Hematopoietic multipotent progenitor cell treated with erythropoietin and hydrocortisone succinate and interleukin-3 and kit ligand, for 4 days (in vitro differentiated cells): Measurements from ENCODE around the gene PDZRN3.
"Not testable (repeated sequence)": the region's sequence is repeated elsewhere in the genome, so short reads cannot be mapped to it uniquely, and the experiment has no call there.

Experiments used
- DNase-seq: peaks from one replicate; pipeline ENCODE4 v3.0.0-alpha.2; 2015

PDZRN3 gene

DNA sequence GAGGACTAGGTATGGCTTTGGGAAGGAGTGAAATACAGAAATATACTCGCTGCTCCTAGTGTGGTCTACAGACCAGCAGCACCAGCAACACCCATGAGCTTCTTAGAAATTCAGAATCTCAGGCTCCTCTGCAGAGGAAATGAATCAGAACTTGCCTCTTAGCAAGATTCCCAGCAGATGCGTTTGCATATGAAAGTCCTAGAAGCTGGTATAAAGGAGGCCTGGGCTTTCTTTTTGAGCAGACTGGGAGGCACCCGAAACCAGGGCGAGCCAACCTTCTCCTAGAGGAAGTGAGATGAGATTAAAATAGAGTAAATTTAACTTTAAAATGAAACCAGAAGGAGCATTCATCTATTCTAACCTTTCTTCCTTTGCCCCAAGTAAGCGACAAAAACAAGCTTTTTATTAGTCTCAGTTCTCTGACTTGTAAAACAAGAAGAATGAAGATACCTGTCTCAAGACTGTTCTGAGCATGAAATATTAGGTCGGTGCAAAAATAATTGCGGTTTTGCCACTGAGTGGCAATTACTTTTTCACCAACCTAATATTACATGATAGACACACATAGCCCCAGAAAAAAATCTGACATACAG is 140.0 kb downstream of the PDZRN3 start:
- DNase-seq = no peak

DNA sequence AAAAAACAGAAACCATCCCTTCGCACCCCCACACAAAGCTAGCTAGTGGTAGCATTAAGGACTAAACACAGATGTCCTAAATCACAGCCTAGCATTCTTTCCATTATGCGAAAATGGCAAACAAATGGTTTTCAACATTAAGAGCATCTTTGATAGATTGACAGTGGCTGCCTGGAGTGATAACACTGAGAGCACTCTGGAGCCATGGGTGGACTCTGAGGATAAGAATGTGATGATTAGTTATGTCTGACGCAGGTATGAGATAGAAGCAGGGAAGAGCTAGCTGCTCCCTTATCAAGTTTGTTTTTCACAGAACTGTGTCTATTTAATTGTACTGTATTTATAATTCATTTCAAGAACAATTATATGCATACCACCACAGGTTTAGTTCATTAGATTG is 142.9 kb downstream of the PDZRN3 start:
- no peak for DNase-seq

DNA sequence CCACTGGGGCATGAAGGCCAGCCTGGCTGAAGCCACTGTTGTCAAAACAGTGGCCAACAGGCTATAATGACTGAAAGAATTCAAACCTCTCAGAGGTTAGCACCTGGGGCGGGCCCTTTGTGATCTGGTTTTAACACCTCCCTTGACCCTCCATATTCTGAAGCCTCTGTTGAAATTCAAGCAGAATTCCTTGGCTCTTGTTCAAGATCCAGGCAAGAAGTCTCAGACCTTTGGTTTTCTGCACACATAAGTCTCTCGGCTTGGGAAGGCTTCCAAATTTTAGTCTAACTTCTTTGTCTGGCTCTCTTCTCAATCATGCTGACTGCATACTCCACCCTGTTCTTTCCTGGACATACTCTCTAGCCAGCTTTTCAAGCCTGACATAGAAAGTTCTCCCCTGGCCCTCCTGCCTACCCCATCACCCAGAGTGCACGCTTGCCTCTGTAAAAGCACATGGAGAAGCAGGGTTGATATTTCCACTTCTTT is 144.5 kb downstream of the PDZRN3 start:
- no peak for DNase-seq

DNA sequence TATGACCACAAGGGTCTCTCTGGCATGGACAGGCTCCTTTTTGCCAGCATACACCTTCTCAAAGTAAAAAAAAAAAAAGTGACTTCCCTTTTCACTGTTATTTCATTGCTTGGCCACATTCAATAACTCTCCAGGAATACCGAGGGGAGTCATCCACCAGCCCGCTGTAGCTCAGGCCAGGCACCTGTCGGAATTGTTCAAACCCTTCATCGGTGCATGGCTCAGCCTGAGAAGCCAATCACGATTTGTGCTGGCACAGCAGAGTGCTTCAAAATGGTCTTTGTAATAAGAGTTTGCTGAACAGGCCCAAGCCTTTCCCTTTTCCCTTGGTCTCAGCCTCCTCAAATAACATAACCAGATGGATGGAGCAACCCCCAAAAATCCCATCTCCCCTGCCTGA is 145.4 kb downstream of the PDZRN3 start:
- DNase-seq = no peak

DNA sequence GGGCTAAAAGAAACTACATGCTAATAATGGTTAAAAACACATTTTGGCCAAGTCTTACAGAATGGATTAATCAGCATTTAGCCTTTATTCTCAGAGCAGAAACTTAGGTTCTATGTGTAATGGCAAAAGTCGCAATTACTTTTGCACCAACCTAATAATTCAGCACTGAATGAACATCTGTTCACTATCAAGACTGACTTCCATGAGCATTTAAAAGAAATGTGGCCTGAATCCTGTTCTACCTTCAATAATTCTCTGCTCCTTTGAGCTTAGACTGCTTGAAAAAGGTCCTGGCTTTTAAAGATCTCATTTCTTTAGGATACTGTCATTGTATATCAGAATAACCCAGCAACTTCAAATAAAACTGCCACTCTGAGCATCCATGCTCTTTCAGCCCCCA is 145.9 kb downstream of the PDZRN3 start:
- DNase-seq = no peak

DNA sequence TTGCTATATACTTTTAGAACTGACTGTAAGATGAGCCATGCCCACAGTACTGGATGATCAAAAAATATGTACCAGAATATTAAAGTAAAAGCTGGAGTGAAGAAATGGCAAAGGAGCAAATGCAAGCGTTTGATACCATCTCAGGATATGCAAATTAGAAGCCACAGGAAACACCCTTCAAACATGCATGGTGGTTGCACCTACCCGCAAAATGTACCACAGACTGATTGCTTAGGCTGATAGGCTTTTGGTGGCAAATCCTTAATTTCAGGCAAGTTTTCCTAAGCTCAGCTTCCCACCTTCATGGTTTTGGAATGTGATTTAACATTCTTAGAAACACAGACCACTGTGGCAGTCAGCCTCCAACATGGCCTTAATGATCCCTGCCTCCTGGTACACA is 149.0 kb downstream of the PDZRN3 start:
- peak; percentile 4 for DNase-seq

DNA sequence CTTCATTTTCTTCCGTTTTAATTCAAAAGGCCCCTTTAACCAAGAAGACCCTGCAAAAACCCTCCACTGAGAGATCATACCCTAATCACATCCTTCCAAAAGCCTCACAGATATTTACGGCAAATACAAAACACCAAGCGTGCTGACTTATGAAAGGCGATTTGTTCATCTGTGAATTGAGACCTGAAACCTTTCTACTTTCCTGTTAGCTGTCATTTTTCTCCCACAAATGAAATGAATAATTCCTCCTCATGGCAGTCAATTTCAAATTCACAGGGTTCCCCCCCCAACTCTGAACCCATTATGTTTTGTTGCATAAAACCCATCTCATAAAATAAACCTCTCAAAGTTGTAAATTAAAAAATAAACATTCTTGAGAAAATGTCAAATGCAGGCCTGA is 149.6 kb downstream of the PDZRN3 start:
- DNase-seq = no peak

DNA sequence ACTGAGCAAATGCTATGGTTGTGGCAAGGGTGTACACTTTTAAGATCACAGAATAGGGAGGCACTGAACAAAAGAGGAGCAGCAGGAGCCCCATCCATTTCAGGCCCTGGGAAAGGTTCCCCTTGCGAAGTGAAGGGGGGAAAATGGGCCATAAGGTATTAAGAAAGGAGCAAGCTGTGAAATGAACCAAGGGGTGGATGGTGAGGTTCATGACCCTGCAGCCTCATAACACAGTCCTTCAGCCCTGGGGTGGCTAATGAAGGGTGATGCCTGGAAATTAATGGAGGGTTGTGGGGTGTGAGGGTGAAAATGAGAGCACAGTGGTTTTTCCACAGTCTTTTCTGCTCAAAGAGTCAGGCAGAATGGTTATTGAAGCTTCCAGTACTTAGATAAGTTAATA is 150.1 kb downstream of the PDZRN3 start:
- DNase-seq = no peak

DNA sequence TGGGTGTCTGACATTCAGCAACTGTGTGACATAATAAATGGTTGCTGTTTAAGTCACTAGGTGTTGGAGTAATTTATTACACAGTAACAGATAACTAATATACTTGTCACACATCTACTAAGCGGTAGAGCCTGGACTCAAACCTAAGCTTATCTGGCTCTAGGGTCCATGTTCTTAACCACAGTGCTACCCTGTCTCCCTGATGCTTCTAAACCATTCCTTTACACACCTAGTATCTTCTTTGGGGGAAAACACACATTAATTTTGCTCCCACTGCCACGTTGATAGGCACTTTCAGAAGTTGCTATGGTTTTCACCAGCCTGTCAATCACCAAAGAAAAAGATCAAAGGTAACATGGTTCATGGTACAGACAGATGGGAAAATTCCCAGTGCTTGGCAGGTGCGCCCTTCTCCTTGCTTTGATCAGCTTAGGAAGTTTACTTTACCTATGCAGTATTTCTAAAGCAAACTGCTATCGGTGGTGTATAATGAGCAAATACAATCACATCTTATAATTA is 150.8 kb downstream of the PDZRN3 start:
- DNase-seq = no peak

DNA sequence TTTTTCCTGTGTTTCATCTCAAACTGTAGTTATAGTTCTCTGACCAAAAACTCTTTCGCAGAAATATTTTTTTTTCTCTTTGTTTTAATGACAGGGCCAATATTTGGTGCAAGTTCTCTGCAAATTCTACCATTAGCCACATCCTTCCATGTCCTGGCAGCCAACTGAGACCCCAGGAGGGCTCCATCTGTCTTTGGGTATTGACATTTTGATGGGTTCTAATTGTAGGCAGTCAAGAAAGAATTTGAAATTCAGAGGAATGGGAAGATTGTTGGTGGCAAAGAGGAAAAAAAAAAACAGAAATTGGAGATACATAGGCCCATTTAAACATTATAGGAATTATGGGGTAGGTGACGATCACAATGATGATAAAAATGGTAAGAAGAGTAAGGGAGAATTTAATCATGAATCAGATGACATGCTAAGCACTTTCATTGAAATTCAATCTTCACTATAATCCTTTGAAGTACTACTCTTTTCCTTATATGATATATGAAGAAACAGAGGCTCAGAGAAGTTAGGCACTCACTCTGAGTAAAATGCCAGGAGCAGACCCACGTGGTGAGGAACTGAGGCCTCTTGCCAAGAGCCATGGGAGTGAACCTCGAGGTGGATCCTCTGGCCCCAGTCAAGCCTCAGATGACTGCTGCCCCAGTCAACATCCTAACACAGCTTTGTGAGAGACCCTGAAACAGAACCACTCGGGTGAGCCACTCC is 151.4 kb downstream of the PDZRN3 start:
- DNase-seq = no peak

DNA sequence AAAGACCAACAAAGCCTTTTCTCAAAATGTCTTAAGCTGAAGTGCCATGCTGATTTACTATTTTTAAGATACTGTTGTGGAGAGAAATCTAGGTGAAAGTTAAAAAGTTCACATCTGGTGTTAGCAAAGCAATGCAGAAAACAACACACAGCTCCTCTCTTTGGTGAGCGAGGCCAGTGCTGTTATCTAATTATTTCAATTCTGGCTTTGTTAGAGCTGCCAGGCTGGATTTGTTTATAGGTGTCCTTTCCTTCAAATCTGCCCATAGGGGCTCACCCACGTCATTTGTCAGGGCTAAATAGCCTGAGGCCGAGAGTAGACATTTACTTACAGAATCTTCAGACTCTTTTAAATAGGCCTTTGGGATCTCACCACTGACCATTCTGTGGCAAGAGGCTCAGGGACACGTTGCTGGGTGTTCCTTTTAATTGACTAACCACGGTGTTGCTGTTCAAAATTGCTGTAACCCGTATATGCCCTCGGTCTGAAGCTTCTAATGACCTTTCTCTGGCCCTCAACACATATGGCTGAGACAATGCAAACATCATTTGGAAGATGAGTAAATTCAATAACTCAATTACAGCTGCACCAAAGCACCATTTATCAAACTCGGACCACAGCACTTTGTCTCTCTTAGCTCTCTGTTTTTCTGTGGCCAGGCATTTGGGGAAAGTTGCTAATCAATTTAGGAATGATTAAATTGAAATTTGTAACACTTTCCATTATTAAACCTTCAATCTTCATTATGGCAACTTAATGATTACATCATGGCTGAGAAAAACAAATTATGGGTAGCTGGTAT is 152.6 kb downstream of the PDZRN3 start:
- no peak for DNase-seq

DNA sequence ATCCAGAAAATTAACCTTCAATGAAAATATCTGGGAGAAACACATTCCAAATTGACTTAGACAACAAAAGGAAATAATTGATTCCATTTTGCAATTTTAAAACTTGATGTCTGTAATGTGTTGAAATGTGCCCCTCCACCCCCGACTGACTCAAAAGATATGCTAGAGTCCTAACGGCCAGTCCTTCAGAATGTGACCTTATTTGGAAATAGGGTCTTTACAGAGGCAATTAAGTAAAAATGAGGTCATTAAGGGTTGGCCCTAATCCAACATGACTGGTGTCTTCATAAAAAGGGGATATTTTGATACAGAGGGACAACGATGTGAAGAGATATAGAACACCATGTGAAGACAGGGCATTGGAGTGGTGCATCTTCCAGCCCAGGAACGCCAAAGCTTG is 153.9 kb downstream of the PDZRN3 start:
- DNase-seq = no peak

DNA sequence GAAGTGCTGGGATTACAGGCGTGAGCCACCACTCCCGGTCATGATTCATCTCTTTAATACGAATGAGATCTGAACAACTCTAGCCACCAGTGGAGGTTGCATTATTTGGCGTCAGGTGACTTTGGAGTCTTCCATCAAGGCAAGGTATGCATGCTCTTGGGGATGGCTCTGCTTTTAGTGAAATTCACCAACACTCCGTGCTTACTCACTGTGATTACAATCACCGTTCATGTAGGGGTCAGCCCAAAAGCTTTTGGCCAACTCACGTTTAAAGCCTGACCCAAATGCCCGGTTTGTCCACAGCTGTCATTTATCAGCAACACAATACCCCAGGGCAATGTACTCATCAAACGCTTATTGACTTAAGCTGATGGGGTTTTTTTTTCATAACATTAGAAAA is 155.4 kb downstream of the PDZRN3 start:
- no peak for DNase-seq

DNA sequence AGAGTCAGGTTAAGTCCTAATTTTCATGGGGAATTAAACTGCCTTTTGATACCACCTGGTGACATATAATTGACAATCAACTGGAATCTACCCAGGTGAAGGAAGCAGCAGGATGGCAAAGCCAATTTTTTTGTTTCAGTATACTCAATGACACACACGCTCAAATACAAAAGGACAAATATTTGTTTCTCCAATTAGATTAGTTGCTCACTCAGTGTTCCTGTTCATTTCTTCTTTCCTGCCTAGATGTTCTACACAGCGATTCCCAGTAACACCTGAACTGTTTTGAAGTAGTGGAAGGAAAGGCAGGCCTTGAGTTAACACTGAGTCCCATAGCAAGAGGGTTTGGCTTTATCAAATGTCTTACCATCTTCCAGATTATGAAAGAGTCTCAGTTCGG is 157.5 kb downstream of the PDZRN3 start:
- no peak for DNase-seq

DNA sequence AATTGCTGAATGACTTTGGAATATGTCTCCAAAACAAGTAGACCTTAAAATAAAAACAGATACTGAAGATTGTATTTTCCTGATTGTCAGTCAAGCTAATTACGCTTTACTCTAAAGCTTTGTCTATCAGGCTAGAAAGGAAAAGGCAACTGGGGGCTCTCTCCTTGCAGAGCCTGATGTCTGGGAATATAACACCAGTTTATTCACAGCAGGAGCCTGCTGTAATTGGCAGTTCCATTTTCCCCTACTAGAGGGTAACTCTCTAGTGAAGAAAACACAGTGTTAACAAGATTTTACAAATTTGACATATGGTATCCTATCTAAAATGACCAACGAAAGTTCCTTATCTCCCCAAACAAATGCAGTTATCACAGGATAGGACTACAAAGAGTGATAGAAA is 158.8 kb downstream of the PDZRN3 start:
- DNase-seq = no peak

DNA sequence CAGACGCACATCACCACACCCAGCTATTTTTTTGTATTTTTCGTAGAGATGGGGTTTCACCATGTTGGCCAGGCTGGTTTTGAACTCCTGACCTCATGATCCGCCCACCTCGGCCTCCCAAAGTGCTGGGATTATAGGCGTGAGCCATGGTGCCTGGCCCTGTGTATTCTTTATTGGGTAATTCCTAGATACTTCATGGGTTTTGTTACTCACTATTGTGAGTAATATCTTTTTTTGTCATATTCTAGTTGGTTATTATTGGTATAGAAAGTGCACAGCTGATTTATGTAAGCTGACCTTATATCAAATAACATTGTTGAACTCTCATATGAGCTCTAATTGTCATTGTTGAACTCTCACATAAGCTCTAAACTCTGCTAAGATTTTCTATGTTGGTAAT is 160.6 kb downstream of the PDZRN3 start:
- DNase-seq = not testable (repeated sequence)

DNA sequence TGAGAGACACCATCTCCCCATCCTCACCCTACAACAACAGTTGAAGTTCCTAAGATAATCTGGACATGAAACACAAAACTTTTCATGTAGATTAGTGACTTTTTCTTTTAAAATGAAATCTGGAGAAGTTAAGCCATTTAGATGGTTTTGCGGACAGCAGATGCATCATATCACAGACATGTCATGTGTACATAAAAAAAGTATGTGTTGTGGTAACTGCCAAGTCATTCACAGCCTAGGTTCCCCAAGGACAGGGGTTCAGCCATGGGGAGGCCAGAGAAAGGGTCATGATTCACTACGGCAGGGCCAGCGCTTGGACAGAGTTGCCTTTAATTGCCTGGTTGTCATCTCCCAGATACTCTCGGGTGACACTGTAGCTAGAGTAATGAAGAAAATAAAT is 163.2 kb downstream of the PDZRN3 start:
- no peak for DNase-seq

DNA sequence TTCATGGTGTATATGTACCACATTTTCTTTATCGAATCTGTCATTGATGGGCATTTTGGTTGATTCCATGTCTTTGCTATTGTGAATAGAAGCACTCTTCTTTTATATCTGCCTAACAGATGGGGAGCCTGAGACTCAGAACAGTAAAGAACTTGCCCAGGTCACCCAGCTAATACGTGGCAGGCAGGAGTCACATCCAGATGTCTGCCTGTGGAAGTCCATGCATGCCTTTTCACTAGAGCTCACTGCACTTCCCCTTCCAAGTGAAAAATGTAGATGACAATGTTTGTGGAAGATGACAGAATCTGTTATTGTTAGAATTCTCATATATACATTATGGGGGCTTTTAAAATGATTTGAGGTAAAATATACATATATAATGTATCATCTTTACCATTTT is 165.0 kb downstream of the PDZRN3 start:
- DNase-seq = no peak

DNA sequence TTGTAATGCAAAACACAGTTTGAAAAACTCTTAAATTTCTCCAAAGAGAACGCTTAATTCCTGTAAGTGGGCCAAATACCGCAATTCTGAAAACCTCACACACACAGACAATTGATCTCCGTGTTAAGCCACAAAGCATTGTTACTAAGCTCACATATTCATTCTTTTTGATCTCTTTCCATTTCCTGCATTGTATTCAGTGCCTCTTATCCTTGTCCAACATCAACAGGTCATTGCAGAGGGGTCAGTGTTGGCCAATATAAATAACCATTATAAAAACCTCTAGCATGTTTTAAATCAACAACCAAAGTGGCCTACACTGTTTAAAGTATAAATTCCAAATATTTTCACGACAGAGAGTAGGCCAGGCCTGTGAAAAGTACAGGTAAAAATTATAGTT is 171.1 kb downstream of the PDZRN3 start:
- no peak for DNase-seq

DNA sequence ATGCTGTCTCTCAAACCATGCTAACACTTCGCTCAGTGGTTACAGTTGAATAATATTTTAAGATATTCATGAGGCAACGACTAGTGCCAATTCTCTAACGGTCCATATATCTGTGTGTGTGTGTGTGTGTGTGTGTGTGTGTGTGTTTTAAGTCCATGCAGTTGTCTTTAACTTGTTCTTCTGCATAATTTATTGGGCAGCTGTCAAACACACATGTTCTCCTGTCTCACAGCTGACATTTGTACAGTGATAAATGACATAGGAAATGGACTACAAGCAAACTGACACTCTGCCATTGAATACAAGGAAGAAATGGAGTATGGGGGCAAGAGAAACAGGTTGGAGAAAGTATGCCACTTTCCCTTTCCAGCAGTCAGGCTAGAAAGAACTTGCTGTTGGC is 172.0 kb downstream of the PDZRN3 start:
- no peak for DNase-seq

DNA sequence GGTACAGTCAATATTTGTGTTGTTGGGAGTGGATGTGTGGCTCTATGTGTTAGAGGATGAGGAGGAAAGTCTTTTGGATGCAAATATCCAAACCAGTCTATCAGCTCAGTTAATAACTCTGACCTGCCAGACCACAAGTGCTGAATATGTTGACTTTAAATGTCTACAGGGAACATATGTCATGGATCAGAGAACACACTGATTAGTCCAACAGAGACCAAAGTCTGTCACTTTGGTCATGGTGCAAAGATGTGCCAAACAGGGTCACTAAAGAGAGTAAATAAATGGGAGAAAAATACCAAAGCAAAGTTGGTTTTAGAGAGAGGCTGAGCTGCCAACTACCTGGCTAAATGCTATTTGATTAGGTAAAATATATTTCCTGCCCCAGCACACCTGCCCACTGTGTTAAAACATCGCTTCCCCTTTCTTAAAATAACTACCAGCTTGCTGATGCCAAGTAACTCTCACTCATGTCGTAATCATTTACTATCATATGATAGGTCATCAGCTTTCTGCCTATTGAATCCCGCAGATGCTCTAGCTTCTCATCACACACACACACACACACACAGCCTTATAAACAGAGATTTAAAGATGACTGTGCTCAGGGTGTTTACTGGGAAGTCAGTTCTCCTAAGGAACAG is 173.3 kb downstream of the PDZRN3 start:
- DNase-seq = no peak

DNA sequence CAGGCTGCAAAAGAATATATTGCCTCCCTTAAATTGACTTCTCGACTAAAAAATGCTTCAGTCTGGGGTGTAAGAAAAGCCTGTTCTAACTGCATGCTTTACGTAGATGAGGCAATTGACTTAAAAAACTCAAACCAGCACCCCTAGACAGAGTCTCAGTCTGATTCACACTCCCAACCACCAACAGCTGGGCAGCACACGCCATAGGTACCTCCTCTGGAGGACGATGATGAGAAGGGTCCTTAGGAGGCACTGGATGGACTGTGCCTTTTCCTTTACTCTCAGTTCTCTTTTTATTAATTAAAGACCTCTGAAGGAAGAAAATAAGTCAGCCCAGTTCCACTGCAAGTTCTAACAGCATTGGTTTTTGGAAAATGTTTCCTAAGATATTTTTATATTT is 175.0 kb downstream of the PDZRN3 start:
- no peak for DNase-seq

DNA sequence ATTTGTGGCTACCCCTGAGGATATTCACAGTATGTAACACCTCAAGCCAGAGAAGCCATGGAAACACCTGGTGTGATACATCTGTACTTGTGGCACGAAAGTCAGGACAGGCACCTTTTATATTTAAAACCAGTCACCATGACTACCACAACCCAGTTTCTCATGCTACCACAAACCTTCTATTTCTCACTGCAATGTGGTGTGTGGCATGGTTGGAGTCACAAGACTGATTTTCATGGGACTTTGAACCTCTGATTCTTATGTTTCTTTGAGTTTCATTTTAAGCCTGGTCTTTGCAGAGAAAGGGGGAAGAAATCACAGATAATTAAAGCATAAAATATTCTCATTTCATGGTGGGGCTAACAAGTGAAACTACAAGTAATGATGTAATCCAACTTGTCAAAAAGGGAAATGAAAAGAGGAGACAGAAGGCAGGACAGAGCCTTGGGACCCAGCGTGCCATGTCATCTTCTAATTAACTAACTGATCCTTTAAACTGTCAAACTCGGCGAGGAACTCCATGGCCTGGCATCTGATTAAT is 175.9 kb downstream of the PDZRN3 start:
- DNase-seq = no peak
